RPMI7951 (cell line): ENCODE data around the gene TIMM10. TPM values are rescaled to one million over a fixed set of nuclear protein-coding genes. Genes with fewer than 3 reads are reported as not detected.
"Not testable (repeated sequence)": the region's sequence is repeated elsewhere in the genome, so short reads cannot be mapped to it uniquely, and the experiment has no call there.

Experiments used
- DNase-seq: peaks from one replicate; pipeline ENCODE4 v3.0.0-alpha.2; 2012; ENCODE audit warnings: low read depth
- total RNA-seq: library from RNA; depleted of rRNA; stranded (reverse); fragments of >200 nt; shearing (Covaris generic); gene quantifications from 2 replicates; pipeline ENCODE4 v1.2.3, GENCODE V29; 2014

Gene TIMM10
- total RNA-seq, 1 experiment from 2014 or later = 89.8 TPM

DNA sequence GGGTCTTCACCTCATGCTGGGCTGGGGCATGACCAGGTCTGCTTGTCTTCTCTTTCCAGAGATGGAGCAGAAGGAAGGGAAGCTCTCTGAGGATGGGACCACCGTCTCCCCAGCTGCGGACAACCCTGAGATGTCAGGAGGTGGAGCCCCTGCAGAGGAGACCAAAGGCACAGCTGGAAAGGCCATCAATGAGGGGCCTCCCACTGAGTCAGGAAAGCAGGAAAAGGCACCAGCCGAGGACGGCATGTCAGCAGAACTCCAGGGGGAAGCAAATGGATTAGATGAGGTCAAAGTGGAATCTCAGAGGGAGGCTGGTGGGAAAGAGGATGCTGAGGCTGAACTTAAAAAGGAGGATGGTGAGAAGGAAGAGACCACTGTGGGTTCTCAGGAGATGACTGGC, 12.0 kb upstream of the TIMM10 start:
- DNase-seq = no peak

DNA sequence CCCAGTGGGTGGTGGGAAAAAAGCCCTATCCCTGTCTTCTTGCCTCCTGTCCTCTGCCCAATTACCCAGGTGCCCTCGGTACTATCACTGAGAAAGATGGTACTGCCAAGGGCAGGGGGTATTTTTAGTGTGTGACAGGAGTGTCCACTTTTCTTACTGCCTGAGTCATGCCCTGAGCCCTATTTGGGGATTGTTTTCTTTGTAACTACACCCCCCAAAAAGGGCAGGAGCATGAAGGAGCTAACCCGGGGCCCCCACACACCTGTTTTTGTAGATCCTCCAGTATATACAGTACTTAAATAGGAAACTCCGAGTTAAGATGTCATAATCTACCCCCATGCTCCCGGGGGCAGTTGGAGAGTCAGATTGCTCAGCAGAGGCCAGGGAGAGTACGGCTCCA, 10.6 kb upstream of the TIMM10 start:
- no peak for DNase-seq

DNA sequence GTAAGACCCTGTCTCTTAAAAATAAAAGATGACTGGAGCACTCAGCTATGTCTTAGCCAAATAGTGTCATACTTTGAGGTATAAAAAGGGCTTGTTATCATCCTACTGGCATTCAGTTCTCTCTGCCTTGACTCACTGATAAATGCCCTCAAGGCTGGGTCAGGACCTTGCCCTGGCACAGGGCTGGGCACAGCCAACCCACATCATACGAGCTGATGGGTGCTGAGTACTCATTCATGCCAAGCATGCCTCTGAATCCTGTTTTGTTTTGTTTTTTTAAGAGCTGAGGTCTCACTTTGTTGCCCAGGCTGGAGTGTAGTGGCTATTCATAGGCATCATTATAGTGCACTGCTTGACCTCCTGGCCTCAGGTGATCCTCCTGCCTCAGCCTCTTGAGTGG, 8.8 kb upstream of the TIMM10 start:
- DNase-seq = peak; percentile 10

GRCh38 chr11:57536947-57537619, 6.5 kb upstream of the TIMM10 start, which contains the start of gene SMTNL1:
TSS of gene SMTNL1 (plus strand) at chr11:57537595. CDS start at chr11:57542643, 5,048 bp downstream.
- DNase-seq = no peak

DNA sequence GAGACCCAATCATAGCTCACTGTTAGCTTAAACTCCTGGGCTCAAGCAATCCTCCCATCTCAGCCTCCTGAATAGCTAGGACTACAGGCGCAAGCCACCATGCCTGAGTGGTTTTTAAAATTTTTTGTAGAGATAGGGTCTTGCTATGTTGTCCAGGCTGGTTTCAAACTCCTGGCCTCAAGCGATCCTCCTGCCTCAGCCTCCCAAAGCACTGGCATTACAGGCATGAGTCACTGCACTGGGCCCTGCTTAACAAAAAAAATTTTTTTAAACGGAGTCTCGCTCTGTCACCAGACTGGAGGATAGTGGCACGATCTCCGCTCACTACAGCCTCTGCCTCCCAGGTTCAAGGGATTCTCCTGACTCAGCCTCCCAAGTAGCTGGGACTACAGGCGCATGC, 3.9 kb upstream of the TIMM10 start:
- not testable (repeated sequence) for DNase-seq

DNA sequence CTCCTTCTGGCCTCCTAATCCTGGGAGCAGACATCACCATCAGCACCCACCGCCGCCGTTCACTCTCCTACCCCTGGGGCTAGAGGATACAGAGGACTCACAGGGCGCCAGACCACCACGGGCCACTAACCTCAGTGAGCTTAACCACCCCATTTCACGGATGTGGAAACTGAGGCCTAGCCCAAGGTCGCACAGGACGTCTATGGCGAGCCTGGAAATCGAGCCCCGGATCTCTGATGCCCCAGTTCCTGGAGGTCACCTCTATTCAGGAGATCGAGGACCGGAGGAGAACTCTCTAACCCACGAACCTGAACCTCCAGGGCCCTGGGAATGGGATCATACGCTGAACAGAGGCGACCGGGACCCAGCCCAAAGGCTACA, 349 bp downstream of the TIMM10 start:
- no peak for DNase-seq

- no peak for DNase-seq
These were observed 1.5 kb downstream of the TIMM10 start for GRCh38 chr11:57529012-57529411.

GRCh38 chr11:57527056-57527631, 3.4 kb downstream of the TIMM10 start:
- peak; percentile 43 for DNase-seq

DNA sequence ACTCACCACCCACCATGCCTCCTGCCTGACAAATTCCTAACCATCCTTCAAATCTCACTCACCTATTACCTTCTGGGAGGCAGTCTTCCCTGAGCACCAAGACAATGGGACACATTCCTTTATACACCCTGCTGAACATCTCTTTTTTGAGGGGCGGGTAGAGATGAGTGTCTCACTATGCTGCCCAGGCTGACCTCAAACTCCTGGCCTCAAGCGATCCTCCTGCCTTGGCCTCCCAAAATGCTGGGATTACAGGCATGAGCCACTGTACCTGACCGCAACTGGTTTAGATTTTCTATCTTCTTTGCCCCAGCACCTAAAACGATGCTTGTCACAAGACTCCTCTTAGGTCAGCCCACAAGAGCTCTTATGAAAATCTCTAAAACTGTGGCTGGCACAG, 7.1 kb downstream of the TIMM10 start:
- DNase-seq = no peak

- no peak for DNase-seq
These were observed 9.4 kb downstream of the TIMM10 start for GRCh38 chr11:57521116-57521515.

- no peak for DNase-seq
These were observed 14.5 kb downstream of the TIMM10 start for GRCh38 chr11:57516061-57516443.

- peak; percentile 62 for DNase-seq
These were observed 15.1 kb downstream of the TIMM10 start, which contains the start of gene SLC43A1 for GRCh38 chr11:57515332-57516060. TSS of gene SLC43A1 (minus strand) at chr11:57515702. CDS start at chr11:57514111, 1,591 bp downstream.

- DNase-seq = peak; percentile 40
These were observed 15.8 kb downstream of the TIMM10 start for GRCh38 chr11:57514538-57515331.

GRCh38 chr11:57513911-57514537, 16.5 kb downstream of the TIMM10 start:
- peak; percentile 37 for DNase-seq

DNA sequence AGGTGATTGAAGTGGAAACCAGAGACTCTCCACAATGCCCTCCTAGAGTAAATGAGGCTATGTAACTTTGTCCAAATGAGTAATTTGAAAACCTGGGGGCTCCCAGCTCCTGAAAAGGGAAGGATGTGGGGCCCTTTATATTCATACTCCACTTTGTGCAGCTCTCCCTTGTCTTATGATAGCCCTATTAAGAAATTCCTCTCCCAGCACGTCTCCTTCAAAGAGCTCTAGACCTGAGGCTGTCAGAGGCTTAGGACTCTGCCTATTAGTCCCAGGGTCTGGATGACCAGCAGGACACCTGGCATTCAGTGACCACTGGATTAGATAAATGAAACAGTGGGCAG, 17.1 kb downstream of the TIMM10 start:
- no peak for DNase-seq

DNA sequence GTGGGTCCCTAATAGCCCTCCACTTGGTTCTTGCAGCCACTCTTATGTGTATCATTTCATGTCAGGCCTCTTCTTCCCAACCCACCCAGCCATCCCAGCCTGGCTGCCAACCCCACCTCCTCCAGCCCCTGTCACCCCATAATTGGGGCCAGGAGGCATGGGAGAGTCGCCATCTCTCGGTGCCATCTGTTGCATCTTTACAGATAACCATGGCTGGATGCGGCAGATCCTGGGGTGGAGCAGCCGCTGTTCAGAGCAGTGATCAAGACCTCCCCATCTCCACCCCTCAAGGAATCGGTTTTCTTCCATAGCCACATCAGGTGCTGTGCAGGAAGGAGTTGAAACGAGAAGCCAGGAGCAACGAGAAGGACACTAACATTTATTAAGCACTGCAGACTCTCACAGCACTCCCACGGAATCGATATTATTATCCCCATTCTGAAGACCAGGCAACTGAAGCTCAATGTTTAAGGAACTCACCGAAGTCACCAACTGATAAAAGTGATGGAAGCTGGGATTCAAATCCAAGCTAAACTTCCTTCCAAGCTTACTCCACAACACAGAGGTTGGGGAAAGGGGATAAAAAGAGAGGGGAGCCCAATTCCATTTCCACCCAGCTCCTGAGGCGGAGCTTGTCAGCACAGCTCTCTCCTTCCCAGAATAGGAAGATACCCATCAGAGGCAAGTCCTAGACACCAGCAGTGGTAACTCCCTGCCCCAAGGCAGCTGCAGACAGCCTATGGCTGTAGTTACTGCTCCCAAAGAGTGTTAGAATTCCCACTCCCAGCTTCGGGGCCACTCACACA, 17.7 kb downstream of the TIMM10 start:
- no peak for DNase-seq

- DNase-seq = no peak
These were observed 18.7 kb downstream of the TIMM10 start for GRCh38 chr11:57511741-57512430.

- DNase-seq = no peak
These were observed 22.0 kb downstream of the TIMM10 start for GRCh38 chr11:57508341-57509170.

- no peak for DNase-seq
These were observed 24.0 kb downstream of the TIMM10 start for GRCh38 chr11:57506522-57506921.
